ENCODE data around the gene ATG10.

The ATG10 gene

DNA sequence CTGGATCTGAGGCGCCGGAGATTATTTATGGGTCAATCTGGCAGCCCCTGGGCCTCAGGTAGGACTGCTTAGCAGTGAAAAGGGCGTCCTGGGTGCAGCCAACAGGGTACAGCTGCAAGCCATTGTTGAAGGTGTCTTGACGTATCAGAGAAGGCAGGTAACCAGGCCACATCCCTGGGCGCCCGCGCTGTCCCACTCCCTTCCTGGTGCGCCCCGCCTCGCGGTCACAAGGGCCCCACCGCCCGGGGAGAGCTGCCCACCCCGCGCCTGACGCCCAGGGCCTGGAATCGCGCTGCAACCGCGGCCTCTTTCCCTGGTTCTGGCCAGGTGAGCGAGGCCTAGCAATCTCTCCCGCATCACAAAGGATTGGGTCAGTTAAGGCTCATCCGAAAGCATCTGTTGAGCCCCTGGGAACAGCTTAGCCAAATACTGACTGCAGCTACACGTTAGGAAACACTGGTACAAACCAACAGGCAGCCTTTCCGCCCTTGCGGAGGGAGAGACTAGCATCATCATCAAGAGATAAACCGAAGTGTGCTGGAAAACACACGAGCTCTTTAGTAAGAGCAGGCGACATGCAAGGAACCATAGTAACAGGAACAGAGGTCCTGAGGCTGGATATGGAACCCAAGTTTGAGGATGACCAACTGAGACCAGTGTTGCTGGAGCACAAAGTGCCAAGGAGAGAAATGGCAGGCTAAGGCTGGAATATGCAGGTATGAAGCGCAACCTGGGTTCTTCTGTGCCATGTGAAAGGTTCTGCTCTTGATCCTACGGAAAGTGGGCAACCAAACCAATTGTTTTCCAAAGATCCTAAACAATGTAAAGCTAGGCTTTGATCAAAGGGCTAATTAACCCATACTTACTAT is 302.8 kb downstream of the ATG10 start:
- TF ChIP-seq, protein P1, sequence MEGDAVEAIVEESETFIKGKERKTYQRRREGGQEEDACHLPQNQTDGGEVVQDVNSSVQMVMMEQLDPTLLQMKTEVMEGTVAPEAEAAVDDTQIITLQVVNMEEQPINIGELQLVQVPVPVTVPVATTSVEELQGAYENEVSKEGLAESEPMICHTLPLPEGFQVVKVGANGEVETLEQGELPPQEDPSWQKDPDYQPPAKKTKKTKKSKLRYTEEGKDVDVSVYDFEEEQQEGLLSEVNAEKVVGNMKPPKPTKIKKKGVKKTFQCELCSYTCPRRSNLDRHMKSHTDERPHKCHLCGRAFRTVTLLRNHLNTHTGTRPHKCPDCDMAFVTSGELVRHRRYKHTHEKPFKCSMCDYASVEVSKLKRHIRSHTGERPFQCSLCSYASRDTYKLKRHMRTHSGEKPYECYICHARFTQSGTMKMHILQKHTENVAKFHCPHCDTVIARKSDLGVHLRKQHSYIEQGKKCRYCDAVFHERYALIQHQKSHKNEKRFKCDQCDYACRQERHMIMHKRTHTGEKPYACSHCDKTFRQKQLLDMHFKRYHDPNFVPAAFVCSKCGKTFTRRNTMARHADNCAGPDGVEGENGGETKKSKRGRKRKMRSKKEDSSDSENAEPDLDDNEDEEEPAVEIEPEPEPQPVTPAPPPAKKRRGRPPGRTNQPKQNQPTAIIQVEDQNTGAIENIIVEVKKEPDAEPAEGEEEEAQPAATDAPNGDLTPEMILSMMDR (conservative IDR thresholded peaks at IDR 0.05; ENCODE audit: low read depth), result no peak
- CTCF ChIA-PET, result interaction anchor here (0.5 to 0.7 kb wide), 2 partner anchors 9 to 1079 kb away, joined by 3 to 5 read pairs; no protein-coding TSS in a partner anchor
- DNase-seq (ENCODE audit: low spot score), result peak; percentile 18
- peak overlapping the region; percentile 51 for H3K27ac ChIP-seq
- POLR2A ChIA-PET (ENCODE audit: low non-redundant PET), result no interaction called here

DNA sequence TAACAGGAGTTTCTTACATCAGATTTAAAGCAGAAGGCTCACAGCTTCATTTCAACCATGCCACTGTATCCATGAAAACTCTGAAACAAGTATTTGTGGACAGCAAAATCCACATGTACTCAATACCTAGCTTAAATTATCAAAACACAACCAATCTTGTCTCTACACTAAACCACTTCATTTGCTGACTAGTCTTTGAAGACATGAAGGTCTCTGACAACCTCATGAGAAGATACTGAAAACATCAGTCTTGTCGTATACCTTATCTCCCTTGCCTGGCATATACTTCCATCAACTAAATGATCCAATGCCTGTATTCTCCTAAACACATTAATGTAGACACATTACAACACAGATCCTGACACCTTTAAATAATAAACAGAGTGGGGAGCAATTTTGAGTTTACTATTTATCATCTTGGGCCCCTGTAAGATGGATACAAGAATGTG is 303.4 kb downstream of the ATG10 start:
- no peak for DNase-seq (ENCODE audit: low spot score)
- no peak overlapping the region for H3K27ac ChIP-seq
- TF ChIP-seq, protein P1 (conservative IDR thresholded peaks at IDR 0.05; ENCODE audit: low read depth), result no peak
- ChIA-PET POLR2A (ENCODE audit: low non-redundant PET) (no interaction called here), CTCF (no interaction called here)

DNA sequence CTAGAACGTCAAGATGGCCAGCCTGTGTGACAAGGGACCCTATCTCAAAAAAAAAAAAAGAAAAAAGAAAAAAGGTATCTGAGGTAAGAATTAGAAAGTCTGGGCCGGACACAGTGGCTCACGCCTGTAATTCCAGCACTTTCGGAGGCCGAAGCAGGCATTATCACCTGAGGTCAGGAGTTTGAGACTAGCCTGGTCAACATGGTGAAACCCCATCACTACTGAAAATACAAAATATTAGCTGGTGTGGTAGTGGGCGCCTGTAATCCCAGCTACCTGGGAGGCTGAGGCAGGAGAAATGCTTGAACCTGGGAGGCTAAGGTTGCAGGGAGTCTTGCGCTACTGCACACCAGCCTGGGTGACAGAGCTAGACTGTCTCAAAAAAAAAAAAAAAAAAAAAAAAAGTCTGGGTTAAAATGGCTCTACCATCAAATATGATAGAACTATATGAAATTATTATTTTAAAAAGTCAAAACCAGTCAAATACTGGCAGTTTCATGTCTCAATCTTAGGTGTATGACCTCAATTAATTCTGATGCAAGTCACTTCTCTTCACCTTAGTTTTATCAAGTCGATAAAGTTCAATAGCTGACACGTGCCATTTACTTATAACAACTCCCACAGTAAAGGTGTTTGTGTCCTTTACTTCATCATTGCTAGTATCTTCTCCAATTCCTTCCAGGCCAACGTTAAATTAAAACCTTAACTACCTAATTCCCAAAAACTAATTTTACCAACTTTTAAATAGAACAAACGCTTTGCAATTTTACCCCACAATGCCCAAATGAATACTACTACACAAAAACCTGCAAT is 305.2 kb downstream of the ATG10 start:
- CTCF ChIA-PET, result no interaction called here

DNA sequence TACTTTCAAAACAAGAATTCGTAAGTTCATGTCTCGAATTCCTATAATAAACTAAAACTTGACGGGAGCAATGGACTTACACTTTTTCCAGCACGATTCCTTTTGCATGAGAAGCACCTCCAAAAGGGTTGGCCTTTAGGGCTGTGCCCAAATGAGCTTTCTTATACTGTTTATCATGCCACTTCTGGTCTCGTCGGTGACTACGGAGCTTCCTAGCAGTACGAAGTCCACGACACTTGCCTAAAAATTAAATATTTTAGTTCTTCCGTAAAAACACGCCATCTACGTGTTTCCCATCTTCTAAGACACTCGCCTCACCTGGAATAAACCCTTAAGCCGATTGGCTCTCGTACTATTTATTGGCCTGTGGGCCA is 305.8 kb downstream of the ATG10 start:
- H3K27ac ChIP-seq, result peak overlapping the region; percentile 83
- ChIA-PET CTCF (interaction anchor here (0.6 kb wide), 1 partner anchor 13 kb away, joined by 3 read pairs; no protein-coding TSS in a partner anchor), POLR2A (ENCODE audit: low non-redundant PET) (interaction anchor here (1.0 kb wide), 1 partner anchor 17 kb away, joined by 3 read pairs; no protein-coding TSS in a partner anchor)
- no peak for DNase-seq (ENCODE audit: low spot score)
- TF ChIP-seq, protein P1 (conservative IDR thresholded peaks at IDR 0.05; ENCODE audit: low read depth), result no peak

More for the DNA sequence above, 305.2 kb downstream of the ATG10 start:
- POLR2A ChIA-PET (ENCODE audit: low non-redundant PET), result interaction anchor here (0.6 kb wide), 1 partner anchor 852 kb away, joined by 3 read pairs; no protein-coding TSS in a partner anchor
- no peak for DNase-seq (ENCODE audit: low spot score)
- H3K27ac ChIP-seq, result peak overlapping the region; percentile 41
- TF ChIP-seq, protein P1 (conservative IDR thresholded peaks at IDR 0.05; ENCODE audit: low read depth), result no peak

GRCh38 chr5:82277987-82278710 is 306.3 kb downstream of the ATG10 start, which contains the start of gene RPS23:
Gene RPS23, minus strand, starts transcription at chr5:82278354. Its CDS starts 31 bp downstream, at chr5:82278323.
- TF ChIP-seq, protein P1 (conservative IDR thresholded peaks at IDR 0.05; ENCODE audit: low read depth), result no peak
- POLR2A ChIA-PET (ENCODE audit: low non-redundant PET), result interaction anchor here (0.5 to 1.0 kb wide), 2 partner anchors 16 to 884 kb away, joined by 3 read pairs; no protein-coding TSS in a partner anchor
- CTCF ChIA-PET, result interaction anchor here (0.6 kb wide), 1 partner anchor 14 kb away, joined by 3 read pairs; no protein-coding TSS in a partner anchor
- peak; percentile 94 for DNase-seq (ENCODE audit: low spot score)
- peak within 1 kb of the TSS; percentile 83 for H3K27ac ChIP-seq

Measured in RWPE1 (cell line).